HEK293T (cell line): ENCODE measurements around the gene MPO.

Experiments used
- ARNT ChIP-seq: fragments of 450-650 bp; IDR thresholded peaks from 2 replicates; pipeline ENCODE4 v1.6.1; 2017; ENCODE audit warnings: mild to moderate bottlenecking
- BHLHE40 ChIP-seq: fragments of 450-650 bp; IDR thresholded peaks from 2 replicates; pipeline ENCODE4 v1.6.1; 2016; ENCODE audit warnings: mild to moderate bottlenecking, moderate library complexity, borderline replicate concordance
- CTBP1 ChIP-seq: fragments of 450-650 bp; IDR thresholded peaks from 2 replicates; pipeline ENCODE4 v1.6.1; 2016; ENCODE audit warnings: borderline replicate concordance
- ELF4 ChIP-seq: fragments of 450-650 bp; IDR thresholded peaks from 2 replicates; pipeline ENCODE4 v1.6.1; 2017; ENCODE audit warnings: antibody characterized with exemption
- FOXK2 ChIP-seq: fragments of 450-650 bp; IDR thresholded peaks from 2 replicates; pipeline ENCODE4 v1.6.1; 2016; ENCODE audit warnings: mild to moderate bottlenecking
- FOXM1 ChIP-seq: fragments of 450-650 bp; IDR thresholded peaks from 2 replicates; pipeline ENCODE4 v1.6.1; 2017; ENCODE audit warnings: mild to moderate bottlenecking, borderline replicate concordance
- HDGF ChIP-seq: fragments of 450-650 bp; IDR thresholded peaks from 2 replicates; pipeline ENCODE4 v1.6.1; 2017; ENCODE audit warnings: antibody characterized with exemption, borderline replicate concordance
- LEF1 ChIP-seq: fragments of 450-650 bp; IDR thresholded peaks from 2 replicates; pipeline ENCODE4 v1.6.1; 2017; ENCODE audit warnings: mild to moderate bottlenecking, borderline replicate concordance
- NFRKB ChIP-seq: fragments of 450-650 bp; IDR thresholded peaks from 2 replicates; pipeline ENCODE4 v1.6.1; 2016; ENCODE audit warnings: mild to moderate bottlenecking, moderate library complexity
- SP1 ChIP-seq: fragments of 450-650 bp; IDR thresholded peaks from 2 replicates; pipeline ENCODE4 v1.6.1; 2017
- SUZ12 ChIP-seq: fragments of 450-650 bp; IDR thresholded peaks from 2 replicates; pipeline ENCODE4 v1.6.1; 2016; ENCODE audit warnings: mild to moderate bottlenecking
- TARDBP ChIP-seq: fragments of 450-650 bp; IDR thresholded peaks from 2 replicates; pipeline ENCODE4 v1.6.1; 2016
- ZNF384 ChIP-seq: fragments of 450-650 bp; IDR thresholded peaks from 2 replicates; pipeline ENCODE4 v1.6.1; 2016
- TF ChIP-seq, protein P1 (sequence below): fragments of 450-650 bp; IDR thresholded peaks from 2 replicates; pipeline ENCODE4 v1.6.1; 2016

- no peak for TF ChIP-seq SP1
- TF ChIP-seq FOXM1 = no peak
- TF ChIP-seq CTBP1 = no peak
- no peak for TF ChIP-seq BHLHE40
- no peak for TF ChIP-seq ZNF384
- TF ChIP-seq, protein P1, sequence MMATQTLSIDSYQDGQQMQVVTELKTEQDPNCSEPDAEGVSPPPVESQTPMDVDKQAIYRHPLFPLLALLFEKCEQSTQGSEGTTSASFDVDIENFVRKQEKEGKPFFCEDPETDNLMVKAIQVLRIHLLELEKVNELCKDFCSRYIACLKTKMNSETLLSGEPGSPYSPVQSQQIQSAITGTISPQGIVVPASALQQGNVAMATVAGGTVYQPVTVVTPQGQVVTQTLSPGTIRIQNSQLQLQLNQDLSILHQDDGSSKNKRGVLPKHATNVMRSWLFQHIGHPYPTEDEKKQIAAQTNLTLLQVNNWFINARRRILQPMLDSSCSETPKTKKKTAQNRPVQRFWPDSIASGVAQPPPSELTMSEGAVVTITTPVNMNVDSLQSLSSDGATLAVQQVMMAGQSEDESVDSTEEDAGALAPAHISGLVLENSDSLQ = no peak
- TF ChIP-seq ARNT = no peak
- no peak for TF ChIP-seq SUZ12
- TF ChIP-seq LEF1 = no peak
- TF ChIP-seq HDGF = no peak
- no peak for TF ChIP-seq FOXK2
- no peak for TF ChIP-seq TARDBP
- no peak for TF ChIP-seq NFRKB
- TF ChIP-seq ELF4 = no peak
These were observed 13.1 kb downstream of the MPO start for GRCh38 chr17:58267347-58268324.
